Measurements from ENCODE around the gene THYN1.

GRCh38 chr11:134199531-134199930 is 53.6 kb downstream of the THYN1 start:
- TF ChIP-seq CTCF (IDR thresholded peaks at IDR 0.05) (no peak), POLR2A (IDR thresholded peaks at IDR 0.05) (no peak)

Data from Peyer's patch (tissue), 4 donors.